Fibroblast of mammary gland (primary cell): ENCODE results near the gene DNASE1L1.
A peak's percentile ranks its signal among the peaks of the same experiment; 100 is the strongest.
"Not testable (repeated sequence)": the region's sequence is repeated elsewhere in the genome, so short reads cannot be mapped to it uniquely, and the experiment has no call there.

Experiments
- DNase-seq: peaks from one replicate; pipeline ENCODE4 v3.0.0-alpha.2; 2010; ENCODE audit warnings: low read depth
- H3K4me3 ChIP-seq: 2 replicates; pipeline ENCODE4 v1.5.1; 2011; ENCODE audit warnings: low read depth, mild to moderate bottlenecking, low read length, moderate library complexity; ENCODE audit not compliant: control insufficient read depth
- CTCF ChIP-seq: conservative IDR thresholded peaks from 2 replicates; pipeline ENCODE4 v1.5.1; 2011; ENCODE audit warnings: low read depth, low read length, inconsistent platforms; ENCODE audit not compliant: control insufficient read depth, insufficient read depth

DNASE1L1 gene

DNA sequence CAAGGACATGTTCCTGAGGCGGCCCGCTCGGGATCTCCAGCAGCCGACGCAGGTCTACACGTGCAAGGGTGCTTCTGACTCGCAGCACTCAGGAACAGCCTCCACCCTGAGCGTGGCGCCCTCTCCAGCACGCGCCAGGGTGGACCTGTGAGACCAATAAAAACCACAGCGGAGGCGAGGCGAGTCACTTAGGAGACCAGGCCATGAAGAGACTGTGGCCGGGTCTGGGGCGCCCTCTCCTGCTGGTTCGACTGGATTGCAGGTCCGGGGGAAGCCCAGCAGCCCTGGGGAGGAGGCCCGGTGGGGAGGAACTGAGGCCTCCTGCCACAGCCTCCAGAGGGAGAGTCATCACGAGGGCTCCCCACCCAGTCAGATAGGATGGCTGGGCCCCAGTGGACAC, 21.0 kb downstream of the DNASE1L1 start:
- DNase-seq, result not testable (repeated sequence)

DNA sequence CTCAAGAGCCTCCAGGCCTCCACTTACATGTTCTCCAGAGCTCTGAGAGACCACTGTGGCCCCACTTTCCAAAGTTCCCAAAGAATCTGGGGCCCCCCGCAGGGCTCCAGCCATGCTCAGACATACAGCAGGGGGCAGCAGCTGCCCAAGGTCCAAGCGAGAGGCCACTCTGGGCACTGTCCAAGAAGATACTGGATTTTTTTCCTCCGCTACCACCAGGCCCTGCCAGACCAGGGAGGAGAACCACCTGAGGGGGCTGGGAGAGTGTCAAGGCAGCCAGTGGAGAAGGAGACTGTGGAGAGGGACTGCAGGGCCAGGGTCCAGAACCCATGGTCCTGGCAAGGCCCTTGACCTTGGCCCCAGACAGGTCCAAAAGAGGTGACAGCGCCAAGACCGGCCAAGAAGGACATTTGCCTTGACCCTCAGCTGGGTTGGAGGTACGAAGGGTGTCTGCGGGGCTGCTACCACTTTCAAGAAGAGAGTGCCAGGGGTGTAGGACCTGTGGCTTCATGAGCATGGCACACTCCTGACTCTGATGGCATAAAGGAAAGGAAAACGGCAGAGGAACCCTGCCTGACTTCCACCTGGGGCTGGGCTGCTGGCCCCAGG, 24.7 kb downstream of the DNASE1L1 start:
- DNase-seq, result peak; percentile 33
- no peak overlapping the region for H3K4me3 ChIP-seq
- TF ChIP-seq CTCF, result peak; percentile 34

More for the DNA sequence above, 21.0 kb downstream of the DNASE1L1 start:
- H3K4me3 ChIP-seq, result not testable (repeated sequence)

DNA sequence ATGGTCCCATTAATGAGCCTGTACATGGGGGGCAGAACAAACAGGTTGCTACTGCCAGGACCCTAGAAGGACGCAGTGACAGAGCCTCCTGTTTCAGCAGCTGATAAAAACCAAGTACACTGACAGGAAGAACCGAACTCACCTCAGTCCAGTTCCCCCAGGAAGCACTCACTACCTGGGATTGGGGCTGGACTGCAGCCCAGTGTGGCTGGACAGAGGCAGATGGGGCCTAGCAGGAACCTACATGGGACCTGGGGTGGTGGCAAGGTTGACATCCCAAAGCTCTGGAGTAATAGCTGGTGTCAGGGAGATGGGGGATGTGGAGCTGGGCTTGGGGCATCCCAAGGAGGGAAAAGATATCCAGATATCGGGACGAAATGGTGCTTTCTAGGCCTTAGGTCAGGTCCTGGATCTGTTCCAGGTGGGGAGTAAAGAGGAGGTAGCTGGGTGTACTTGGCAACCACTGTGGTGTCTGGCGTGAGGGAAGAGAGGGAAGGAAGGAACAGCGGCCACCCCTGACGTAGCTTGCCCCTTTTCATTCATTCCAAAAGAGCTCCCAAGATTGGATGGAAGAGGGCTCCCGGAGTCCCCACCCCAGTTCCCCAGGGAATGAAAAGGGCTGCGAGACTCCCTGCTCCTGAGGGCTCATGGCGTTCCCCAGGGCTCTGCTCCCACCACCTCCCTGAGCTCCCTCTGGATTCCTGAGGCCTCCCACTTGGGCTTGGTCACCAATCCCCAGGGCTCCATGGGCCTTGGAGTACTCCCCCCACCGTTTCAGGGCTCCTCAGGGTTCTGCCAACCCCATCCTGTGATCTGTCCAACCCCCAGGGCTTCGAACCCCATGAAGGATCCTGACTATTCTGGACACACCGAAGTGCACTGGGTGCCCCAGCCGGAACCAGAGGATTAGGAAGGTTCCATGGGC, 25.4 kb downstream of the DNASE1L1 start:
- H3K4me3 ChIP-seq, result no peak overlapping the region
- peak; percentile 38 for DNase-seq

DNA sequence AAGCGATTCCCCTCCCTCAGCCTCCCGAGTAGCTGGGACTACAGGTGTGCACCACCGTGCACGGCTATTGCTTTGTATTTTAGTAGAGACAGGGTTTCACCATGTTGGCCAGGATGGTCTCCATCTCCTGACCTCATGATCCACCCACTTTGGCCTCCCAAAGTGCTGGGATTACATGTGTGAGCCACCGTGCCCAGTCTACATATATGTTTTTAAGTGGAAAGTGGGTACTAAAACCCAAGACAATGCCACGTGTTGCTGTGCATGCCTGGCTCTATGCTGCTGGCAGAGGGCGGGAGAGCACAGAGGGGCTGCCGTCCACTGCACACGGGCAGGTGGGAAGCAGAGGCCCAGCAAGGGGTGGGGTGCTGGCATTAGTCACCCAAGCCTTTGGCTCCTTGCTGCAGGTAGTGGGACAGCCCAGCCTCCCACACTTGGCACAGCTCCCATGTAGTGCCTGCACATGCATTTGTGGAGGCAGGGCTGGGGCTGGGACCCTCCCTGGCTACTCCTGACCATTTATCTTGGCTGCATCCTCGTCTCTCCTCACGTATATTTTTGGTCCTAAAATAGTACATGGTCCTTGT, 26.5 kb downstream of the DNASE1L1 start:
- TF ChIP-seq CTCF, result no peak
- DNase-seq, result no peak
- H3K4me3 ChIP-seq, result no peak overlapping the region

More for the DNA sequence above, 25.4 kb downstream of the DNASE1L1 start:
- no peak for TF ChIP-seq CTCF

- DNase-seq, result no peak
- no peak for TF ChIP-seq CTCF
- H3K4me3 ChIP-seq, result no peak overlapping the region
Measured at GRCh38 chrX:154381271-154381670, 27.8 kb downstream of the DNASE1L1 start.

- no peak for TF ChIP-seq CTCF
- no peak for DNase-seq
- peak overlapping the region; percentile 71 for H3K4me3 ChIP-seq
Measured at GRCh38 chrX:154380787-154381186, 28.3 kb downstream of the DNASE1L1 start.

DNA sequence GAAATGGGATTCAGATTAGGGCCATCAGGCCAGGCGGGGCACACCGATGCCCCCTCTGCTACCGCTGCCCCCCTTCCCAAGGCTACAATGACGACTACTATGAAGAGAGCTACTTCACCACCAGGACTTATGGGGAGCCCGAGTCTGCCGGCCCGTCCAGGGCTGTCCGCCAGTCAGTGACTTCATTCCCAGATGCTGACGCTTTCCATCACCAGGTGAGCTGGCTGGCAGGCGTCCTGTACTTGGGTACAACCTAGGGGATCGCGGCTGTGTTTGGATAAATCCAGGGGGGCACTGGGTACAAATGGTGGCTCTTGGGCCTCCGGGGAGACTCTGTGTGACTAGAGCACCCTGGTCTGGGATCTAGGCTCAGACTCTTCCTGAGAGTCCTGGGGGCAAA, 28.9 kb downstream of the DNASE1L1 start:
- peak; percentile 40 for DNase-seq
- no peak for TF ChIP-seq CTCF
- peak overlapping the region; percentile 71 for H3K4me3 ChIP-seq
